ENCODE measurements around the gene KIF7.

GRCh38 chr15:89627256-89627970, 27.9 kb downstream of the KIF7 start:
- no peak for TF ChIP-seq CTCF (IDR thresholded peaks at IDR 0.05)
- no peak for TF ChIP-seq POLR2A (IDR thresholded peaks at IDR 0.05)
